H1 (cell line): ENCODE measurements around the gene ZMYM2. TPM values are rescaled to one million over a fixed set of nuclear protein-coding genes. Genes with fewer than 3 reads are reported as not detected.
A peak's percentile ranks its signal among the peaks of the same experiment; 100 is the strongest.

Experiments
- CTCF ChIA-PET: fragments of 300-600 bp; sonication (Branson Sonifier 250); formaldehyde crosslinking; loops from one replicate; lab custom pipeline; 2021; ENCODE audit not compliant: partially characterized antibody; lab: Charles Lee
- POLR2A ChIA-PET: fragments of 300-600 bp; sonication (Branson Sonifier 250); formaldehyde crosslinking; loops from one replicate; lab custom pipeline; 2021; ENCODE audit warnings: inconsistent platforms; ENCODE audit not compliant: partially characterized antibody; lab: Charles Lee
- DNase-seq, 2 experiments: peaks; one replicate each; pipeline versions ENCODE4 v3.0.0 to v3.0.0-alpha.2; 2010 to 2022; ENCODE audit warnings: low spot score in 2 of 2, low read depth in 1 of 2, mixed read lengths in 1 of 2
- FAIRE-seq: peaks from 2 replicates; lab custom pipeline; 2011; peaks lifted over from hg19 to GRCh38; lab: Jason Lieb, UNC
- H2AFZ ChIP-seq: 2 replicates; pipeline ENCODE4 v1.8.1; 2012; ENCODE audit warnings: low read length, inconsistent platforms
- H2AK5ac ChIP-seq: 2 replicates; pipeline ENCODE4 v1.6.1; 2013; ENCODE audit warnings: low read depth, low read length
- H2BK120ac ChIP-seq: replicated peaks from 2 replicates; pipeline ENCODE3; 2013; ENCODE audit warnings: low read depth, low read length, inconsistent platforms
- H2BK12ac ChIP-seq: 2 replicates; pipeline ENCODE4 v1.6.1; 2013; ENCODE audit warnings: low read depth, low read length
- H2BK15ac ChIP-seq: 2 replicates; pipeline ENCODE4 v1.6.1; 2013; ENCODE audit warnings: low read length
- H2BK20ac ChIP-seq: 2 replicates; pipeline ENCODE4 v1.6.1; 2013; ENCODE audit warnings: low read length
- H2BK5ac ChIP-seq: 2 replicates; pipeline ENCODE4 v1.6.1; 2013; ENCODE audit warnings: low read depth, low read length
- H3K14ac ChIP-seq: 2 replicates; pipeline ENCODE4 v1.6.1; 2013; ENCODE audit warnings: inconsistent platforms; ENCODE audit not compliant: insufficient read length
- H3K18ac ChIP-seq: 2 replicates; pipeline ENCODE4 v1.6.1; 2013; ENCODE audit warnings: low read length; ENCODE audit errors: extremely low read depth
- H3K23ac ChIP-seq: 2 replicates; pipeline ENCODE4 v1.6.1; 2013; ENCODE audit warnings: inconsistent platforms; ENCODE audit not compliant: insufficient read length
- H3K23me2 ChIP-seq: 2 replicates; pipeline ENCODE4 v1.6.1; 2013; ENCODE audit warnings: low read depth, low read length
- H3K27ac ChIP-seq: 2 replicates; pipeline ENCODE4 v1.6.1; 2011; ENCODE audit warnings: low read depth, low read length, inconsistent platforms
- H3K27me3 ChIP-seq, 4 experiments: replicated peaks in 1 of 4; 1 replicate in 1 of 4; 2 replicates in 3 of 4; pipeline versions ENCODE4 v1.6.1 to v1.8.1; 2011 to 2013; ENCODE audit warnings: low read length in 3 of 4, mild to moderate bottlenecking in 3 of 4, inconsistent platforms in 2 of 4, mixed read lengths in 2 of 4, moderate library complexity in 1 of 4; ENCODE audit not compliant: control insufficient read depth in 3 of 4, insufficient read depth in 3 of 4; ENCODE audit errors: extremely low read depth in 1 of 4
- H3K36me3 ChIP-seq, 4 experiments: 2 replicates each; pipeline versions ENCODE4 v1.6.1 to v1.8.1; 2011 to 2013; ENCODE audit warnings: mild to moderate bottlenecking in 4 of 4, low read length in 3 of 4, moderate library complexity in 2 of 4, control low read depth in 1 of 4, inconsistent platforms in 1 of 4; ENCODE audit not compliant: insufficient read depth in 4 of 4, control insufficient read depth in 2 of 4
- H3K4ac ChIP-seq: replicated peaks from 2 replicates; pipeline ENCODE3; 2013; ENCODE audit warnings: low read length, low read depth, mixed read lengths, inconsistent platforms; ENCODE audit not compliant: insufficient read length
- H3K4me1 ChIP-seq, 4 experiments: replicated peaks in 1 of 4; 1 replicate in 1 of 4; 2 replicates in 3 of 4; pipeline versions ENCODE4 v1.6.1 to v1.8.1; 2011 to 2013; ENCODE audit warnings: low read length in 3 of 4, inconsistent platforms in 2 of 4, mixed read lengths in 1 of 4; ENCODE audit not compliant: insufficient read depth in 4 of 4, control insufficient read depth in 3 of 4
- H3K4me2 ChIP-seq, 2 experiments: 2 replicates each; pipeline versions ENCODE4 v1.6.1 to v1.8.1; 2011 to 2013; ENCODE audit warnings: low read depth in 2 of 2, low read length in 2 of 2, control low read depth in 1 of 2, inconsistent platforms in 1 of 2, mild to moderate bottlenecking in 1 of 2; ENCODE audit not compliant: insufficient read depth in 1 of 2
- H3K4me3 ChIP-seq, 4 experiments: fragments of 200-600, 300-600 bp in 1 of 4; sonication (generic), shearing (Covaris generic), sonication (Bioruptor Twin) in 1 of 4; 2 replicates each; pipeline versions ENCODE4 v1.5.1 to v1.8.1; 2011 to 2016; ENCODE audit warnings: low read length in 4 of 4, low read depth in 3 of 4, control low read depth in 2 of 4, inconsistent platforms in 2 of 4, mild to moderate bottlenecking in 2 of 4, mixed read lengths in 1 of 4, moderate library complexity in 1 of 4; ENCODE audit not compliant: insufficient read depth in 2 of 4; ENCODE audit errors: extremely low read depth in 1 of 4
- H3K56ac ChIP-seq: replicated peaks from 2 replicates; pipeline ENCODE3; 2013; ENCODE audit warnings: low read depth, mild to moderate bottlenecking, mixed read lengths, low read length, inconsistent platforms; ENCODE audit not compliant: insufficient read length
- H3K79me1 ChIP-seq: 2 replicates; pipeline ENCODE4 v1.6.1; 2013; ENCODE audit warnings: low read depth, low read length, control low read depth
- H3K79me2 ChIP-seq, 2 experiments: 2 replicates each; pipeline versions ENCODE4 v1.6.1 to v1.8.1; 2012 to 2013; ENCODE audit warnings: low read length in 2 of 2, mild to moderate bottlenecking in 2 of 2, inconsistent platforms in 1 of 2; ENCODE audit not compliant: insufficient read depth in 2 of 2, control insufficient read depth in 1 of 2
- H3K9ac ChIP-seq, 4 experiments: replicated peaks in 1 of 4; 1 replicate in 1 of 4; 2 replicates in 3 of 4; pipeline versions ENCODE4 v1.6.1 to v1.8.1; 2011 to 2013; ENCODE audit warnings: low read depth in 3 of 4, low read length in 3 of 4, control low read depth in 2 of 4, mild to moderate bottlenecking in 2 of 4, moderate library complexity in 2 of 4, inconsistent platforms in 1 of 4; ENCODE audit errors: extremely low read depth in 1 of 4
- H3K9me3 ChIP-seq, 2 experiments: 2 replicates each; pipeline versions ENCODE4 v1.6.1 to v1.8.1; 2012 to 2013; ENCODE audit warnings: mild to moderate bottlenecking in 2 of 2, moderate library complexity in 2 of 2, control low read depth in 1 of 2, inconsistent platforms in 1 of 2, low read depth in 1 of 2, low read length in 1 of 2, mixed read lengths in 1 of 2; ENCODE audit not compliant: insufficient read depth in 2 of 2
- H4K20me1 ChIP-seq, 2 experiments: replicated peaks in 1 of 2; 2 replicates each; pipeline versions ENCODE3 to v1.8.1; 2011 to 2013; ENCODE audit warnings: inconsistent platforms in 2 of 2, low read length in 2 of 2, mild to moderate bottlenecking in 1 of 2; ENCODE audit not compliant: insufficient read depth in 2 of 2, control insufficient read depth in 1 of 2
- H4K5ac ChIP-seq: 2 replicates; pipeline ENCODE4 v1.6.1; 2013; ENCODE audit warnings: low read length, low read depth, mixed read lengths, inconsistent platforms; ENCODE audit not compliant: insufficient read length
- H4K8ac ChIP-seq: 2 replicates; pipeline ENCODE4 v1.8.0; 2013; ENCODE audit warnings: mild to moderate bottlenecking, moderate library complexity, low read length, inconsistent platforms; ENCODE audit not compliant: insufficient read depth; ENCODE audit errors: extremely low read depth
- H4K91ac ChIP-seq: replicated peaks from 2 replicates; pipeline ENCODE3; 2013; ENCODE audit warnings: low read length, mixed read lengths, inconsistent platforms; ENCODE audit not compliant: insufficient read length
- WGBS, 2 experiments: shearing (Covaris generic) in 1 of 2; methylation state at CpG; one replicate each; pipeline versions ENCODE4 v1.1.6 to v1.1.7; 2013 to 2015; ENCODE audit warnings: low lambda C conversion rate in 2 of 2, mixed read lengths in 2 of 2, inconsistent platforms in 1 of 2, low coverage in 1 of 2, missing lambda C conversion rate in 1 of 2; ENCODE audit not compliant: insufficient replicate concordance in 2 of 2, insufficient coverage in 1 of 2, insufficient read length in 1 of 2; ENCODE audit errors: extremely low coverage in 1 of 2, missing lambda C conversion rate in 1 of 2; 5-methylcytosine and 5-hydroxymethylcytosine counted together
- polyA plus RNA-seq, 7 experiments: library from polyadenylated mRNA; depleted of rRNA in 3 of 7; stranded (reverse) in 5 of 7; unstranded in 2 of 7; fragments of >200 nt in 5 of 7; fragments of 200-250 nt in 2 of 7; gene quantifications; 1 replicate in 5 of 7; 2 replicates in 1 of 7; 4 replicates in 1 of 7; pipeline versions ENCODE4 v1.2.1 to v1.2.3, GENCODE V29; 2011 to 2013; ENCODE audit warnings: missing spikeins in 2 of 7, mixed read lengths in 2 of 7
- total RNA-seq: library from RNA; stranded (reverse); fragmentation: NEBNext Ultra II Directional; extraction: Animal tissue kit (Norgen Biotek cat#: 25700); gene quantifications from 2 replicates; pipeline ENCODE4 v1.2.1, GENCODE V29; 2021

The ZMYM2 gene
- total and polyA plus RNA-seq, 2 of the 8 experiments (the other 6 are each of a cell fraction or from before 2014, with no cell fraction given), result 41.2 to 159 TPM

- WGBS, 2 experiments, result 77% methylated on average over 5 of the region's 5 CpGs; no CpG with 5 or more reads in 1 of the 2 experiments
These were observed 26.1 kb downstream of the ZMYM2 start for GRCh38 chr13:19984430-19985218.

More at GRCh38 chr13:19984430-19985218, 26.1 kb downstream of the ZMYM2 start:
- H3K23me2 ChIP-seq, result peaks cover 1% of the 10 kb centered on the region; the same call in 1 of the 2 replicates
- H3K14ac ChIP-seq, result no peak overlapping the region
- no peak overlapping the region for H3K4ac ChIP-seq
- no peak overlapping the region for H4K8ac ChIP-seq
- POLR2A ChIA-PET, result interaction anchor here (0.7 to 1.3 kb wide), 5 partner anchors 10 to 38 kb away, joined by 3 to 4 read pairs (median 3); no protein-coding TSS in a partner anchor
- no peak for DNase-seq
- no peaks in the 10 kb centered on the region for H3K9me3 ChIP-seq
- no peak overlapping the region for H3K23ac ChIP-seq
- peak; percentile 83 for FAIRE-seq
- no peak overlapping the region for H4K5ac ChIP-seq
- peaks cover 0 to under 1% (median 0%) of the 10 kb centered on the region in 4 experiments; a peak in 2 of 8 replicates for H3K36me3 ChIP-seq
- H3K79me1 ChIP-seq, result peaks cover 12% of the 10 kb centered on the region; the same call in 1 of the 2 replicates
- no peaks in the 10 kb centered on the region for H3K27me3 ChIP-seq
- H2AFZ ChIP-seq, result no peak overlapping the region
- H3K4me2 ChIP-seq, result peak overlapping the region in 1 of 2 experiments; percentile 28; a peak in 1 of 4 replicates
- peaks cover 14 to 96% of the 10 kb centered on the region in 2 experiments for H3K79me2 ChIP-seq
- H3K4me3 ChIP-seq, result no peak overlapping the region
- H4K91ac ChIP-seq, result no peak overlapping the region
- no peak overlapping the region for H2AK5ac ChIP-seq
- H3K9ac ChIP-seq, result no peak overlapping the region
- H2BK15ac ChIP-seq, result no peak overlapping the region
- peaks cover 30 to 31% of the 10 kb centered on the region in 2 experiments for H4K20me1 ChIP-seq
- no peak overlapping the region for H3K18ac ChIP-seq
- H3K56ac ChIP-seq, result no peak overlapping the region
- no peak overlapping the region for H2BK12ac ChIP-seq
- H2BK120ac ChIP-seq, result no peak overlapping the region
- no peak overlapping the region for H2BK20ac ChIP-seq
- CTCF ChIA-PET, result interaction anchor here (0.7 to 4.7 kb wide), 28 partner anchors 9 to 452 kb away, joined by 3 to 33 read pairs (median 4); partner anchors contain the start of gene ZMYM5
- H2BK5ac ChIP-seq, result no peak overlapping the region
- H3K4me1 ChIP-seq, result peaks cover 0 to 7% (median under 1%) of the 10 kb centered on the region in 4 experiments; a peak in 4 of 7 replicates
- no peak overlapping the region for H3K27ac ChIP-seq
